Keratinocyte (primary cell): ENCODE results near the gene HVCN1. TPM values are rescaled to one million over a fixed set of nuclear protein-coding genes. Genes with fewer than 3 reads are reported as not detected.

Experiments used
- DNase-seq: peaks from one replicate; pipeline ENCODE4 v3.0.0-alpha.2; 2011; ENCODE audit warnings: low read depth, missing footprints, low spot score
- FAIRE-seq: peaks from 2 replicates; lab custom pipeline; 2011; peaks lifted over from hg19 to GRCh38; lab: Jason Lieb, UNC
- H2AFZ ChIP-seq: 2 replicates; pipeline ENCODE4 v1.6.0; 2012; ENCODE audit warnings: low read length, control low read depth, inconsistent platforms; ENCODE audit not compliant: control insufficient read depth
- H3K27ac ChIP-seq: 2 replicates; pipeline ENCODE4 v1.5.1; 2011; ENCODE audit warnings: low read length; ENCODE audit not compliant: control insufficient read depth, insufficient read depth
- H3K27me3 ChIP-seq: 3 replicates; pipeline ENCODE4 v1.6.0; 2011; ENCODE audit warnings: low read length; ENCODE audit not compliant: control insufficient read depth, insufficient read depth; ENCODE audit errors: extremely low read depth
- H3K36me3 ChIP-seq, 2 experiments: 2 replicates in 1 of 2; 3 replicates in 1 of 2; pipeline ENCODE4 v1.5.1; 2011; ENCODE audit warnings: low read length in 2 of 2, mild to moderate bottlenecking in 1 of 2; ENCODE audit not compliant: control insufficient read depth in 2 of 2, insufficient read depth in 2 of 2; ENCODE audit errors: extremely low read depth in 1 of 2
- H3K4me1 ChIP-seq: 3 replicates; pipeline ENCODE4 v1.5.1; 2011; ENCODE audit warnings: low read length; ENCODE audit not compliant: control insufficient read depth, insufficient read depth; ENCODE audit errors: extremely low read depth
- H3K4me2 ChIP-seq: 3 replicates; pipeline ENCODE4 v1.6.0; 2011; ENCODE audit warnings: low read depth, low read length; ENCODE audit not compliant: control insufficient read depth, insufficient read depth; ENCODE audit errors: extremely low read depth
- H3K4me3 ChIP-seq, 3 experiments: fragments of 200-600 bp in 1 of 3; sonication (generic) in 1 of 3; 2 replicates in 2 of 3; 3 replicates in 1 of 3; pipeline ENCODE4 v1.5.1; 2011 to 2016; ENCODE audit warnings: low read length in 3 of 3, mild to moderate bottlenecking in 3 of 3, control low read depth in 2 of 3, inconsistent platforms in 1 of 3, low read depth in 1 of 3, mixed read lengths in 1 of 3, mixed run types in 1 of 3, moderate library complexity in 1 of 3; ENCODE audit not compliant: control insufficient read depth in 2 of 3, insufficient read depth in 2 of 3; ENCODE audit errors: extremely low read depth in 1 of 3
- H3K79me2 ChIP-seq: 2 replicates; pipeline ENCODE4 v1.6.0; 2012; ENCODE audit warnings: low read length; ENCODE audit not compliant: control insufficient read depth, insufficient read depth
- H3K9ac ChIP-seq: 3 replicates; pipeline ENCODE4 v1.6.0; 2011; ENCODE audit warnings: low read length; ENCODE audit not compliant: control insufficient read depth, insufficient read depth; ENCODE audit errors: extremely low read depth
- H3K9me1 ChIP-seq: 3 replicates; pipeline ENCODE4 v1.6.0; 2011; ENCODE audit warnings: low read length; ENCODE audit not compliant: control insufficient read depth, insufficient read depth; ENCODE audit errors: extremely low read depth
- H3K9me3 ChIP-seq: 2 replicates; pipeline ENCODE4 v1.5.1; 2012; ENCODE audit warnings: low read depth, low read length; ENCODE audit not compliant: control insufficient read depth
- H4K20me1 ChIP-seq: 3 replicates; pipeline ENCODE4 v1.6.0; 2011; ENCODE audit warnings: low read length; ENCODE audit not compliant: control insufficient read depth, insufficient read depth; ENCODE audit errors: extremely low read depth
- CTCF ChIP-seq, 3 experiments: IDR thresholded peaks in 1 of 3; conservative IDR thresholded peaks in 1 of 3; optimal IDR thresholded peaks in 1 of 3; 2 replicates in 2 of 3; 3 replicates in 1 of 3; pipeline versions ENCODE3 to v1.5.1; 2011; ENCODE audit warnings: low read length in 3 of 3, mild to moderate bottlenecking in 3 of 3, moderate library complexity in 2 of 3, control low read depth in 1 of 3, inconsistent platforms in 1 of 3; ENCODE audit not compliant: insufficient read depth in 2 of 3; ENCODE audit errors: extremely low read depth in 1 of 3
- EZH2 ChIP-seq: IDR thresholded peaks from one replicate; pipeline ENCODE4 v1.6.1; 2012; ENCODE audit warnings: inconsistent platforms, mild to moderate bottlenecking, low read length, moderate library complexity
- dilution Hi-C: fragments of 300-500 bp; cut with MboI; formaldehyde crosslinking; loops from one replicate; pipeline ENCODE4 v1.7.0; 2020; ENCODE audit warnings: low sequenced_read_pairs; ENCODE audit not compliant: extremely low pct_ligation_motif_present
- polyA plus RNA-seq, 5 experiments: library from polyadenylated mRNA; depleted of rRNA in 3 of 5; stranded (reverse) in 3 of 5; stranded (forward) in 1 of 5; unstranded in 1 of 5; fragments of >200 nt; gene quantifications; 1 replicate in 1 of 5; 2 replicates in 3 of 5; 3 replicates in 1 of 5; pipeline versions ENCODE4 v1.2.1 to v1.2.3, GENCODE V29; 2011 to 2012; ENCODE audit warnings: missing spikeins in 2 of 5, low read depth in 1 of 5, low replicate concordance in 1 of 5

The HVCN1 gene
- polyA plus RNA-seq, 1 donor (not counting 4 experiments of a cell fraction or from before 2014, with no cell fraction given): 1.1 TPM

DNA sequence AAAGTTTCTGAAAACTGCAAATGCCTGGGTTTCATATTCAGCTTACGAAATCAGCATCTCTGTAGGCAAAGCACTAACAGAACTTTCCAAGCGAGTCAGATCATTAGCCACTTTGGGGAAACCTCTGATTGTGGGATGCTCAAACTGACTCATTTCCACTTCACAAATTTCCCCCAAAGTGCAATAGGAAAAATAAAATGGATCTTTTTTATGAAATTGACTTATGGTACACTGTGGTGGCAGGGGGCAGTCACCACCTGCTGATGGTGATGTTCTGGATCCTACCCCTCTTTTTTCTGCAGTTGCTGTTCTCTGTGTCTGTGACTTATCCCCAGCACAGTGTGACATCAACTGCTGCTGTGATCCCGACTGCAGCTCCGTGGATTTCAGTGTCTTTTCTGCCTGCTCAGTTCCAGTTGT is 69.4 kb downstream of the HVCN1 start:
- TF ChIP-seq CTCF (optimal IDR thresholded peaks at IDR 0.05 in 1 of 3, IDR thresholded peaks at IDR 0.05 in 1 of 3, conservative IDR thresholded peaks at IDR 0.05 in 1 of 3; ENCODE audit: extremely low read depth in 1 of 3, insufficient read depth in 2 of 3, low read length in 3 of 3): no peak
- no peak for TF ChIP-seq EZH2
- Histone ChIP-seq H4K20me1 (no peaks in the 10 kb centered on the region), H3K27me3 (no peaks in the 10 kb centered on the region), H3K9ac (no peak overlapping the region), H3K4me2 (no peak overlapping the region), H3K4me3 (no peak overlapping the region), H3K27ac (no peak overlapping the region), H3K36me3 (peaks cover 0 to 1% of the 10 kb centered on the region in 2 experiments), H3K79me2 (no peaks in the 10 kb centered on the region), H3K9me3 (no peaks in the 10 kb centered on the region), H2AFZ (no peak overlapping the region), H3K4me1 (peaks cover 2% of the 10 kb centered on the region), H3K9me1 (no peaks in the 10 kb centered on the region)
- DNase-seq (no peak), FAIRE-seq (no peak)
- dilution Hi-C loops: no loop called here

- dilution Hi-C loops: no loop called here
Observed at GRCh38 chr12:110616471-110617115, 72.3 kb downstream of the HVCN1 start.

More at GRCh38 chr12:110616471-110617115, 72.3 kb downstream of the HVCN1 start:
- no peak for DNase-seq
- Histone ChIP-seq H3K9me3 (no peaks in the 10 kb centered on the region), H3K9me1 (no peaks in the 10 kb centered on the region), H3K36me3 (peaks cover 0 to 1% of the 10 kb centered on the region in 2 experiments), H3K79me2 (no peaks in the 10 kb centered on the region), H3K4me3 (no peak overlapping the region), H4K20me1 (no peaks in the 10 kb centered on the region), H3K9ac (no peak overlapping the region), H3K4me1 (peaks cover 6% of the 10 kb centered on the region), H3K4me2 (no peak overlapping the region), H2AFZ (no peak overlapping the region), H3K27ac (no peak overlapping the region), H3K27me3 (no peaks in the 10 kb centered on the region)
- TF ChIP-seq CTCF (optimal IDR thresholded peaks at IDR 0.05 in 1 of 3, IDR thresholded peaks at IDR 0.05 in 1 of 3, conservative IDR thresholded peaks at IDR 0.05 in 1 of 3; ENCODE audit: extremely low read depth in 1 of 3, insufficient read depth in 2 of 3, low read length in 3 of 3): no peak
- TF ChIP-seq EZH2: no peak
- no peak for FAIRE-seq
